ENCODE results near the gene TBX4.
"Not testable (repeated sequence)": the region's sequence is repeated elsewhere in the genome, so short reads cannot be mapped to it uniquely, and the experiment has no call there.

TBX4 gene

GRCh38 chr17:61431594-61432311 is 20.5 kb upstream of the TBX4 start:
- DNase-seq: no peak

GRCh38 chr17:61436273-61436672 is 15.9 kb upstream of the TBX4 start:
- no peak for DNase-seq

DNA sequence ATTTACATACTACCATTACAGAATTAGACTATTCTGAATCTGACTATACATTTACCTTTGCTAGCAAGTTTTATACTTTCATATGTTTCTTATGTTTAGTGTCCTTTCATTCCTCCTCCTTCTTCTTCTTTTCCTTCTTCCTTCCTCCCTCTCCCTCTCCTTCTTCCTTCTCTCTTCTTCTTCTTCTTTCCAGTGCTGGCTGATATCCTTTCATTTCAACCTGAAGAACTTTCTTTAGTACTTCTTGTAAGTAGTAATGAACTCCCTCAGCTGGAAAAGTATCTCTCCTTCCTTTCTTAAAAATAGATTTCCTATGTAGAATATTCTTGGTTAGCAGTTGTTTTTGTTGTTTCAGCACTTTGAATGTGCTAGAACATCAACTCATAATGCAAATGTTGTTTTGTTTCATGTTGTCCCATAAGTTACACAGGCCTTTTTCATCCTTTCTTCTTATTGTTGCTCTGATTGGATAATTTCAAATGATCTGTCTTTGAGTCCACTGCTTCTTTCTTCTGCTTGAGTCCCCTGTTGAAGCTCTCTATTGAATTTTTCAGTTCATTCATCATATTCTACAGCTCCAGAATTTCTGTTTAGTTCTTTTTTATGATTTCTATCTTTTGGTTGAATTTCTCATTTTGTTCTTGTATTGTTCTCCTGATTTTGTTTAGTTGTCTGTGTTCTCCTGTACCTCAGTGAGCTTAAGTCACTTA is 15.1 kb upstream of the TBX4 start:
- DNase-seq: no peak

DNA sequence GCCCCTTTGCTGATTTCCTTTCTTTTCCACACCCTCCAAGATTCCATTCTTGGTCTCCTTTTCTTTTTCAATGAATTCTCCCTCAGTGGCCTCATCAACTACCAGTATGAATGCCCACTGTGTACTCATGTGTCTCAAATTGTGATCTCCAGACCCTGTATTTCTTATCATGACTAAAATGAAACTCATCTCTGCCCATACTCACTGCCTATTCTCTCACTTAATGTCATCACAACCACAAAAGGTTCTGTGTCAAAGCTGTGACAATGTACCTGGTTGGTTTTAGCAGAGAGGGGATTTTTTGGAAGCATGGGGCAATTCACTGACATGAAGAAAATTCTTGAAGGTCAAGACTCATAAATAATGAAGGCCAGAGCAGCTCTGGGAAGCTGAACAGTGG is 11.5 kb upstream of the TBX4 start:
- no peak for DNase-seq

GRCh38 chr17:61441507-61441906 is 10.7 kb upstream of the TBX4 start:
- DNase-seq: not testable (repeated sequence)

DNA sequence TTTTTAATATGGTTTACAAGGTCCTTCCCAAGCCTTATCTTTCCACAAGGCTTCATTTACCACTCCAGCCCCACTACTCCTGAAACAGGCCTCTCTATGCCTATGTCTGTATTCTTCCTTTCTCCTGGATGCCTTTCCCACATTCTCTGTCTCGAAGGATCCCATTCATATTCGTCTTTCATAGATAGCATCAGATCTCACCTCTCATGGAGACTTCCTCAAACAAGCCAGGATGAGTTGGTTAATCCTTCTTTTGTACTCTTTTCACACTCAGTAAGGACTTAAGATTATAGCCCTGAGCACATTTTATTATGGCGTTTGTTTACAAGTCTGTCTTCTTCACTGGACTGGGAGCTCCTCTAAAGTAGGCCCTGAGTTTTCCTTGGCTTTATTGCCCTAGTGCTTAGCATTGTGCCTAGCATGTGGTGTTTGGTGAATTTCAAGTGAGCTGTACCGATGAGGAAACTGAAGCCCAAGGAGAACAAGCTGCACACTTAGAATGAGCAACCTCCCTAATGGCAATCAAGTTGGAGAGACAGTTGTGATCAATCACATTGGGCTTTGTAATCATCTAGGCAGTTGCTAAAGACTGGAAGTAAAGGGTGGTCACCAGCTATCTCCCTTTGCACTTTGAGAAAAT is 10.0 kb upstream of the TBX4 start:
- DNase-seq: no peak

DNA sequence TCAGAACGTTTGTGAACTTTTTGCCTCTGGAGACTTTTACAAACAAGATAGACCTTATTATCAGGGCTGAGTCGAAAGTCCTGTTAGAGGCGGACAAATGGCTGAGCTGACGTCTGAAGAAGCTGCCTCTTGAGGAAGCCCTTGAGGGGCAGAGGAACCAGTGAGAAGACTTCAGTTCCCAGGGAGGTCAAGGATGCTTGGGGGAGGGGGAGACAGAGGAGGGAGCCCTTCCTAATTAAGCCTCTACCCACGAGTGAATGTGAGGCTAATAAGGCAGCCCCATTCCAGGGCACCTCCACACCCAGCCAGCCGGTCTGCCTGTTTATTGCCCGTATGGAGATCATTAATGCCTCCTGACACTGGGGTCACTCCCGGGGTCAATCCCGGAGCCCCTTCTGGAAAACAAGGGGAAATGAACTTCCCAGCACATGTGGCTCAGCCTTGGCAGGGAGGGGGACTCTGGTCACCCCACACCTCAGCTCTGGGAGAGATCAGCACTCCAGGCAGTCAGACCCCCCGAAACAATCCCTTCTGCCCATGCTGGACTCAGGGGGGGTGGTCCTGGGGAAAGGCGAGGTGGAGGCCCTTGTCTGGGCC is 9.2 kb upstream of the TBX4 start:
- no peak for DNase-seq

- no peak for DNase-seq
Measured at GRCh38 chr17:61443475-61443882, 8.7 kb upstream of the TBX4 start.

DNA sequence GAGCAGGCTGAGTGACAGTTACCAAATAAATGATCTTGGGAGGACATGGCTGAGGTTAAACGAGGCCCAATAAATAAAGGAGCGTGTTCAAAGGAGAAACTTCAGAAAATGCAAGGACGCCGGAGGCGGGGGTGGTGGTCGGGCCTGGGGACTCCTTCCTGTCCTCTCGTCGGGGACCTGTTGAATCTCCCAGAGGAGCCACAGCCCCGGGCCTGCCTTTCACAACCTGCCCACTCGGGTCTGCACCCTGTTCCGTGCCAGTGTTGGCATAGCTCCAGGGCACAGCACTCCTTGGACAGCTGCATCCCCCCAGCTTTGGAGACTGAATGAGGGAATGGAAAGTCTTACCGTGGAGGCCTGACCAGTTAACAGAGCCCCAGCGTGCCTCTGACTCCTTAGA is 8.1 kb upstream of the TBX4 start:
- no peak for DNase-seq

- no peak for DNase-seq
Measured at GRCh38 chr17:61444831-61445230, 7.4 kb upstream of the TBX4 start.

GRCh38 chr17:61447358-61447757 is 4.9 kb upstream of the TBX4 start:
- DNase-seq: no peak

GRCh38 chr17:61448042-61448441 is 4.2 kb upstream of the TBX4 start:
- no peak for DNase-seq

GRCh38 chr17:61449140-61449539 is 3.1 kb upstream of the TBX4 start:
- DNase-seq: not testable (repeated sequence)

- DNase-seq: no peak
Measured at GRCh38 chr17:61449707-61450640, 2.2 kb upstream of the TBX4 start.

DNA sequence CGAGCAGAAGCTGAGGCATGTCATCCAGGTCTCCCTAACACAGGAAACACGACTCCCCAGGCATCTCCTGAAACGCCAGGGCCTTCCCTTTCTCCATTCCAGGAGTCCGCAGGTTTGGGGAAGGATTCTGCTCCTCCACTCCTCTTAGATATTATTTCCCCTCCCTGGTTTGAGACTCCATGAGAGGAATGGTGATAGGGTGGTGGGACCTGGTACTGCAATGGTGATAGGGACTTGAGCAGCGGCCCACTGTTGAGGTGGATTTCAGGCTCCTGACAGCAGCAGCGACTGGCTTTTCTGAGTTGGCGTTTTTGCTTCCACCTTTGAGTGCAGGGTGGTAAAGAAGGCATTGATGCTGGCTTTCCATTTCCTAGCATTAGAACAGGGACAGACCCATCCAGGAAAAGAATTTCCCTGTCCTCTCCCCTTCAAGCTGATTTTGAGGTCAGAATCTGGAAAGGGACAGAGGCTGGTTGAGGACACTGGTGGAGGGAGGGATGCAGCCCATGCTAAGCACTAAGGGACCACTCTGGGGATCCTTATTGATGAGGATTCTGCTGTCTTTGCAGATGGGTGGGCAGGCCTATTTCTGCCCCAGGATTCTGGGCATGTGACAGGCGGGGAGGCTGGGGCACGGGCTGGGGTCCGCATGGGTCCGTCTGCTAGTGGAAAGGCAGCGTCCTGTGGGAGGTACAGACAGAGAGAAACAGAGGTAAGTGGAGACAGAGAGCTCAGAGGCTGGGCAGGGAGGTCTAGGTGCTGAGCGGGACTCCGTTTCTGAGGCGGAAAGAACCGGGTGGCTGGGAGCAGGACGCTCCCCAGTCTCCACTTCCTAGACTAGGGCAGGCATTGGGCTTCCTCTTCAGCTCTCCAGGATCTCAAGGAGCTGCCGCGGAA is 1.3 kb upstream of the TBX4 start:
- no peak for DNase-seq

- no peak for DNase-seq
Measured at GRCh38 chr17:61451538-61452300, 503 bp upstream of the TBX4 start.

- DNase-seq: no peak
Measured at GRCh38 chr17:61453566-61454380, 1.6 kb downstream of the TBX4 start.

GRCh38 chr17:61454381-61455323 is 2.4 kb downstream of the TBX4 start:
- DNase-seq: no peak

Data from NCI-H1092 (cell line).